NT2/D1 (cell line): Measurements from ENCODE around the gene F12.

ENCODE experiments used
- SUZ12 ChIP-seq: IDR thresholded peaks from 2 replicates; pipeline ENCODE4 v1.6.1; 2011; ENCODE audit not compliant: insufficient read length, insufficient read depth; ENCODE audit errors: extremely low read depth
- YY1 ChIP-seq: IDR thresholded peaks from 2 replicates; pipeline ENCODE4 v1.6.1; 2011; ENCODE audit not compliant: insufficient read length, insufficient read depth
- ZNF274 ChIP-seq: IDR thresholded peaks from 2 replicates; pipeline ENCODE4 v1.6.1; 2011; ENCODE audit warnings: mild to moderate bottlenecking, low read depth, low read length

DNA sequence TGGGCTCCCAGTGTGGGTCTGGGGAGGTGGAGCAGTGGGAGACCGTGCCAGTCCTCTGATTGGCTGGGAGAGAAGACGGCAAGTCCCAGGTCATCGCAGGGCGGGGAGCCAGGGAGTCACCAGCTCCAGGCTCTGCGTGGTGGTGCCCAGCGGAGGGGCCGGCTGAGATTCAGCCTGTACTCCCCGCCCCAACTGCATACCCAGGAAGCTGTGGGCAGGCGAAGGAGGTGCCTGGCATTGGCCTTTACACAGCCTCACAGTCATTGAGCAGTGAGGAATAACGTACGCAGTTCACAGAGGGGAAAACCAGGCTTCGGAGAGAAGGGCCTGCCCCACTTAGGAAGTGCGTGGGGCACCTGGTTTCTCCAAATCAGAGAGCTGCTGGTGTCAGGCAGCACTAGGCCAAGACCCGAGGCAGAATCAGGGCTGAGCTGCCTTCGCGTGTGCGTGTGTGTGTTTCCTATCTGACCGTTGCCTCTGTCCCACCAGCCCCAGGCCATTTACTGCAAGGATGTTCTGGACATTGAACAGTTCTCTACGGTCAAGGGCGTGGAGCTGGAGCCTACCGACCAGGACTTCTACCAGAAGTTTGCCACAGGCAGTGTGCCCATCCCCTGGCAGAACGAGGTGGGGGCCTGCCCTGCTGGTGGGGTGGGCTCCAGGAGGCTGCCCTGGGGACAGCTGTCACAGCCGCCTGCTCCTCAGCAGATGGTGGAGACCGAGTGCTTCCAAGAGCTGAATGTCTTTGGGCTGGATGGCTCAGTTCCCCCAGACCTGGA lies 31.0 kb upstream of the F12 start:
- TF ChIP-seq ZNF274: no peak
- TF ChIP-seq SUZ12: no peak
- no peak for TF ChIP-seq YY1
